Subcutaneous adipose tissue (tissue), 4 donors: Measurements from ENCODE around the gene WDR82. TPM values are rescaled to one million over a fixed set of nuclear protein-coding genes. Genes with fewer than 3 reads are reported as not detected.

Source experiments
- CTCF ChIP-seq: fragments of 450-650 bp; IDR thresholded peaks from one replicate; pipeline ENCODE4 v1.5.1; 2016; ENCODE audit warnings: low read depth, mild to moderate bottlenecking, control low read depth, antibody characterized with exemption, moderate library complexity
- total RNA-seq, 4 donors: library from RNA; depleted of rRNA; stranded (reverse); fragments of >200 nt; gene quantifications; one replicate each; pipeline ENCODE4 v1.1.0, GENCODE V29; 2016

The WDR82 gene
- total RNA-seq, 4 donors from 2014 or later = 48.3 to 56.5 (median 51.6) TPM

GRCh38 chr3:52227117-52227516 is 51.3 kb downstream of the WDR82 start:
- TF ChIP-seq CTCF = no peak

GRCh38 chr3:52226229-52226817 is 52.1 kb downstream of the WDR82 start:
- no peak for TF ChIP-seq CTCF

GRCh38 chr3:52225452-52226228 is 52.8 kb downstream of the WDR82 start, which contains the start of gene TLR9:
Gene TLR9 (minus strand): TSS chr3:52225645. CDS start chr3:52225529, 116 bp downstream.
- no peak for TF ChIP-seq CTCF

- no peak for TF ChIP-seq CTCF
These were observed 54.7 kb downstream of the WDR82 start for GRCh38 chr3:52223449-52224408.

- TF ChIP-seq CTCF = no peak
These were observed 55.9 kb downstream of the WDR82 start for GRCh38 chr3:52222319-52223221.

- no peak for TF ChIP-seq CTCF
These were observed 56.7 kb downstream of the WDR82 start for GRCh38 chr3:52221563-52222318.
